Measurements from ENCODE around the gene TRIM71. TPM values are rescaled to one million over a fixed set of nuclear protein-coding genes. Genes with fewer than 3 reads are reported as not detected.

The TRIM71 gene
- total and polyA plus RNA-seq, 2 donors (not counting 1 experiment from before 2014, with no cell fraction given) = not detected

DNA sequence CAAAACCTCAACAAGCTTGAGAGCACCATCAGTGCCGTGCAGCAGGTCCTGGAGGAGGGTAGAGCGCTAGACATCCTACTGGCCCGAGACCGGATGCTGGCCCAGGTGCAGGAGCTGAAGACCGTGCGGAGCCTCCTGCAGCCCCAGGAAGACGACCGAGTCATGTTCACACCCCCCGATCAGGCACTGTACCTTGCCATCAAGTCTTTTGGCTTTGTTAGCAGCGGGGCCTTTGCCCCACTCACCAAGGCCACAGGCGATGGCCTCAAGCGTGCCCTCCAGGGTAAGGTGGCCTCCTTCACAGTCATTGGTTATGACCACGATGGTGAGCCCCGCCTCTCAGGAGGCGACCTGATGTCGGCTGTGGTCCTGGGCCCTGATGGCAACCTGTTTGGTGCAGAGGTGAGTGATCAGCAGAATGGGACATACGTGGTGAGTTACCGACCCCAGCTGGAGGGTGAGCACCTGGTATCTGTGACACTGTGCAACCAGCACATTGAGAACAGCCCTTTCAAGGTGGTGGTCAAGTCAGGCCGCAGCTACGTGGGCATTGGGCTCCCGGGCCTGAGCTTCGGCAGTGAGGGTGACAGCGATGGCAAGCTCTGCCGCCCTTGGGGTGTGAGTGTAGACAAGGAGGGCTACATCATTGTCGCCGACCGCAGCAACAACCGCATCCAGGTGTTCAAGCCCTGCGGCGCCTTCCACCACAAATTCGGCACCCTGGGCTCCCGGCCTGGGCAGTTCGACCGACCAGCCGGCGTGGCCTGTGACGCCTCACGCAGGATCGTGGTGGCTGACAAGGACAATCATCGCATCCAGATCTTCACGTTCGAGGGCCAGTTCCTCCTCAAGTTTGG is 72.9 kb downstream of the TRIM71 start:
- no peak overlapping the region for H3K27ac Mint-ChIP-seq
- WGBS (ENCODE audit: insufficient coverage) = 97% methylated on average over 41 of the region's 42 CpGs

DNA sequence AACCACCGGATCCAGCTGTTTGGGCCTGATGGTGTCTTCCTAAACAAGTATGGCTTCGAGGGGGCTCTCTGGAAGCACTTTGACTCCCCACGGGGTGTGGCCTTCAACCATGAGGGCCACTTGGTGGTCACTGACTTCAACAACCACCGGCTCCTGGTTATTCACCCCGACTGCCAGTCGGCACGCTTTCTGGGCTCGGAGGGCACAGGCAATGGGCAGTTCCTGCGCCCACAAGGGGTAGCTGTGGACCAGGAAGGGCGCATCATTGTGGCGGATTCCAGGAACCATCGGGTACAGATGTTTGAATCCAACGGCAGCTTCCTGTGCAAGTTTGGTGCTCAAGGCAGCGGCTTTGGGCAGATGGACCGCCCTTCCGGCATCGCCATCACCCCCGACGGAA is 73.6 kb downstream of the TRIM71 start:
- CTCF ChIA-PET = no interaction called here
- Mint-ChIP-seq H3K27ac (no peak overlapping the region), H3K9me3 (ENCODE audit: insufficient read depth) (no peaks in the 10 kb centered on the region), H3K4me3 (no peak overlapping the region), H3K4me1 (no peaks in the 10 kb centered on the region), H3K27me3 (peaks cover 15% of the 10 kb centered on the region)
- intact Hi-C loops (cut with micrococcal nuclease) = no loop called here
- H2AFZ ChIP-seq (ENCODE audit: insufficient read depth, low read depth, low read length, poor library complexity, severe bottlenecking) = no peak overlapping the region
- H3K9ac ChIP-seq (ENCODE audit: low read length) = no peak overlapping the region
- no peak overlapping the region for H3K4me3 ChIP-seq (ENCODE audit: control extremely low read depth in 1 of 5, extremely low read depth in 1 of 5, insufficient read depth in 1 of 5, low read depth in 2 of 5, low read length in 4 of 5)
- H3K27ac ChIP-seq (ENCODE audit: low read length in 2 of 2) = no peak overlapping the region
- no peaks in the 10 kb centered on the region for H3K9me3 ChIP-seq (ENCODE audit: control extremely low read depth in 1 of 3, control insufficient read depth in 2 of 3, insufficient read depth in 1 of 3, low read length in 2 of 3)
- no peak for DNase-seq
- H4K20me1 ChIP-seq (ENCODE audit: control insufficient read depth, insufficient read depth, low read length, poor library complexity, severe bottlenecking) = no peaks in the 10 kb centered on the region
- H3K36me3 ChIP-seq (replicated peaks in 1 of 2; ENCODE audit: control extremely low read depth in 1 of 2, control insufficient read depth in 1 of 2, extremely low read depth in 1 of 2, insufficient read depth in 2 of 2, low read length in 1 of 2) = no peaks in the 10 kb centered on the region
- no peak for ATAC-seq (ENCODE audit: low read depth)
- POLR2A ChIA-PET = no interaction called here
- 96% methylated on average over 17 of the region's 19 CpGs for WGBS (ENCODE audit: insufficient coverage)
- peaks cover 0 to 4% (median 0%) of the 10 kb centered on the region in 4 experiments for H3K27me3 ChIP-seq (replicated peaks in 1 of 4; ENCODE audit: control extremely low read depth in 1 of 4, control insufficient read depth in 3 of 4, insufficient read depth in 4 of 4, low read length in 3 of 4)
- H3K4me1 ChIP-seq (ENCODE audit: control insufficient read depth in 2 of 2, insufficient read depth in 2 of 2, low read length in 2 of 2) = no peaks in the 10 kb centered on the region
- H3K79me2 ChIP-seq (ENCODE audit: control insufficient read depth, insufficient read depth, low read length) = no peaks in the 10 kb centered on the region
- no peak for TF ChIP-seq EZH2 (IDR thresholded peaks at IDR 0.05; ENCODE audit: borderline replicate concordance, insufficient read depth, low read depth, low read length, poor library complexity, severe bottlenecking)
- TF ChIP-seq, protein P1, sequence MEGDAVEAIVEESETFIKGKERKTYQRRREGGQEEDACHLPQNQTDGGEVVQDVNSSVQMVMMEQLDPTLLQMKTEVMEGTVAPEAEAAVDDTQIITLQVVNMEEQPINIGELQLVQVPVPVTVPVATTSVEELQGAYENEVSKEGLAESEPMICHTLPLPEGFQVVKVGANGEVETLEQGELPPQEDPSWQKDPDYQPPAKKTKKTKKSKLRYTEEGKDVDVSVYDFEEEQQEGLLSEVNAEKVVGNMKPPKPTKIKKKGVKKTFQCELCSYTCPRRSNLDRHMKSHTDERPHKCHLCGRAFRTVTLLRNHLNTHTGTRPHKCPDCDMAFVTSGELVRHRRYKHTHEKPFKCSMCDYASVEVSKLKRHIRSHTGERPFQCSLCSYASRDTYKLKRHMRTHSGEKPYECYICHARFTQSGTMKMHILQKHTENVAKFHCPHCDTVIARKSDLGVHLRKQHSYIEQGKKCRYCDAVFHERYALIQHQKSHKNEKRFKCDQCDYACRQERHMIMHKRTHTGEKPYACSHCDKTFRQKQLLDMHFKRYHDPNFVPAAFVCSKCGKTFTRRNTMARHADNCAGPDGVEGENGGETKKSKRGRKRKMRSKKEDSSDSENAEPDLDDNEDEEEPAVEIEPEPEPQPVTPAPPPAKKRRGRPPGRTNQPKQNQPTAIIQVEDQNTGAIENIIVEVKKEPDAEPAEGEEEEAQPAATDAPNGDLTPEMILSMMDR (IDR thresholded peaks at IDR 0.05) = no peak
- no peak overlapping the region for H3K4me2 ChIP-seq (replicated peaks; ENCODE audit: low read depth, low read length, poor library complexity, severe bottlenecking)

More for the DNA sequence above, 72.9 kb downstream of the TRIM71 start:
- no peaks in the 10 kb centered on the region for H3K4me1 ChIP-seq (ENCODE audit: control insufficient read depth in 2 of 2, insufficient read depth in 2 of 2, low read length in 2 of 2)
- no peaks in the 10 kb centered on the region for H3K9me3 ChIP-seq (ENCODE audit: control extremely low read depth in 1 of 3, control insufficient read depth in 2 of 3, insufficient read depth in 1 of 3, low read length in 2 of 3)
- intact Hi-C loops (cut with micrococcal nuclease) = no loop called here
- H2AFZ ChIP-seq (ENCODE audit: insufficient read depth, low read depth, low read length, poor library complexity, severe bottlenecking) = no peak overlapping the region
- ChIA-PET POLR2A (no interaction called here), CTCF (no interaction called here)
- no peak overlapping the region for H3K4me3 ChIP-seq (ENCODE audit: control extremely low read depth in 1 of 5, extremely low read depth in 1 of 5, insufficient read depth in 1 of 5, low read depth in 2 of 5, low read length in 4 of 5)
- Mint-ChIP-seq H3K4me3 (no peak overlapping the region), H3K27me3 (peaks cover 12% of the 10 kb centered on the region), H3K9me3 (ENCODE audit: insufficient read depth) (no peaks in the 10 kb centered on the region), H3K4me1 (no peaks in the 10 kb centered on the region)
- no peaks in the 10 kb centered on the region for H4K20me1 ChIP-seq (ENCODE audit: control insufficient read depth, insufficient read depth, low read length, poor library complexity, severe bottlenecking)
- DNase-seq (no peak), ATAC-seq (ENCODE audit: low read depth) (no peak)
- TF ChIP-seq EZH2 (IDR thresholded peaks at IDR 0.05; ENCODE audit: borderline replicate concordance, insufficient read depth, low read depth, low read length, poor library complexity, severe bottlenecking) = no peak
- TF ChIP-seq, protein P1 (IDR thresholded peaks at IDR 0.05) = no peak
- peaks cover 0 to 4% (median 0%) of the 10 kb centered on the region in 4 experiments for H3K27me3 ChIP-seq (replicated peaks in 1 of 4; ENCODE audit: control extremely low read depth in 1 of 4, control insufficient read depth in 3 of 4, insufficient read depth in 4 of 4, low read length in 3 of 4)
- H3K36me3 ChIP-seq (replicated peaks in 1 of 2; ENCODE audit: control extremely low read depth in 1 of 2, control insufficient read depth in 1 of 2, extremely low read depth in 1 of 2, insufficient read depth in 2 of 2, low read length in 1 of 2) = no peaks in the 10 kb centered on the region
- H3K79me2 ChIP-seq (ENCODE audit: control insufficient read depth, insufficient read depth, low read length) = no peaks in the 10 kb centered on the region
- no peak overlapping the region for H3K9ac ChIP-seq (ENCODE audit: low read length)
- H3K4me2 ChIP-seq (replicated peaks; ENCODE audit: low read depth, low read length, poor library complexity, severe bottlenecking) = no peak overlapping the region
- no peak overlapping the region for H3K27ac ChIP-seq (ENCODE audit: low read length in 2 of 2)
